Trophoblast cell (in vitro differentiated cells and primary cell): Measurements from ENCODE around the gene LYRM2.
A peak's percentile ranks its signal among the peaks of the same experiment; 100 is the strongest.

Experiments
- DNase-seq, 2 donors: peaks; one replicate each; pipeline ENCODE4 v3.0.0-alpha.2; 2016
- H2AFZ ChIP-seq: 2 replicates; pipeline ENCODE4 v1.6.1; 2013; ENCODE audit warnings: low read length, moderate library complexity, mild to moderate bottlenecking; ENCODE audit not compliant: insufficient read depth, poor library complexity
- H2AK5ac ChIP-seq: 2 replicates; pipeline ENCODE4 v1.6.1; 2013; ENCODE audit warnings: mild to moderate bottlenecking, low read length
- H2BK120ac ChIP-seq: 2 replicates; pipeline ENCODE4 v1.6.1; 2013; ENCODE audit warnings: low read length, mild to moderate bottlenecking, moderate library complexity; ENCODE audit not compliant: insufficient read depth, poor library complexity
- H2BK12ac ChIP-seq: 2 replicates; pipeline ENCODE4 v1.6.1; 2013; ENCODE audit warnings: mild to moderate bottlenecking, low read length, moderate library complexity
- H2BK5ac ChIP-seq: 2 replicates; pipeline ENCODE4 v1.6.1; 2013; ENCODE audit warnings: low read length, low read depth, moderate library complexity, mild to moderate bottlenecking; ENCODE audit not compliant: poor library complexity
- H3K14ac ChIP-seq: 2 replicates; pipeline ENCODE4 v1.6.1; 2013; ENCODE audit warnings: mild to moderate bottlenecking, low read length
- H3K18ac ChIP-seq: 2 replicates; pipeline ENCODE4 v1.6.1; 2013; ENCODE audit warnings: mild to moderate bottlenecking, low read length
- H3K23ac ChIP-seq: 2 replicates; pipeline ENCODE4 v1.6.1; 2013; ENCODE audit warnings: low read length
- H3K27ac ChIP-seq: 2 replicates; pipeline ENCODE4 v1.5.1; 2013; ENCODE audit warnings: low read depth, mild to moderate bottlenecking, inconsistent platforms, low read length, moderate library complexity
- H3K27me3 ChIP-seq: 2 replicates; pipeline ENCODE4 v1.6.1; 2013; ENCODE audit warnings: inconsistent platforms, mild to moderate bottlenecking, low read length, moderate library complexity; ENCODE audit not compliant: insufficient read depth
- H3K36me3 ChIP-seq, 2 experiments: 1 replicate in 1 of 2; 2 replicates in 1 of 2; pipeline ENCODE4 v1.6.1; 2013; ENCODE audit warnings: low read length in 2 of 2, mild to moderate bottlenecking in 2 of 2, moderate library complexity in 1 of 2; ENCODE audit not compliant: insufficient read depth in 2 of 2, control insufficient read depth in 1 of 2
- H3K4ac ChIP-seq: 2 replicates; pipeline ENCODE4 v1.6.1; 2013; ENCODE audit warnings: low read depth, mild to moderate bottlenecking, low read length, moderate library complexity
- H3K4me1 ChIP-seq, 2 experiments: 1 replicate in 1 of 2; 2 replicates in 1 of 2; pipeline ENCODE4 v1.6.1; 2013; ENCODE audit warnings: low read length in 2 of 2, mild to moderate bottlenecking in 2 of 2, moderate library complexity in 1 of 2; ENCODE audit not compliant: insufficient read depth in 2 of 2, control insufficient read depth in 1 of 2
- H3K4me2 ChIP-seq: 2 replicates; pipeline ENCODE4 v1.6.1; 2013; ENCODE audit warnings: inconsistent platforms, mild to moderate bottlenecking, low read length, moderate library complexity
- H3K4me3 ChIP-seq: 2 replicates; pipeline ENCODE4 v1.5.1; 2013; ENCODE audit warnings: mild to moderate bottlenecking, low read depth, low read length, inconsistent platforms
- H3K79me1 ChIP-seq: one replicate; pipeline ENCODE4 v1.6.1; 2013; ENCODE audit warnings: low read length
- H3K79me2 ChIP-seq: 2 replicates; pipeline ENCODE4 v1.6.1; 2013; ENCODE audit warnings: low read length, mild to moderate bottlenecking; ENCODE audit not compliant: control insufficient read depth, insufficient read depth, poor library complexity
- H3K9ac ChIP-seq: 2 replicates; pipeline ENCODE4 v1.6.1; 2013; ENCODE audit warnings: mild to moderate bottlenecking, low read length
- H3K9me3 ChIP-seq: 2 replicates; pipeline ENCODE4 v1.6.1; 2013; ENCODE audit warnings: low read depth, mild to moderate bottlenecking, control low read depth, inconsistent platforms, low read length; ENCODE audit not compliant: insufficient read depth
- H4K12ac ChIP-seq: 2 replicates; pipeline ENCODE4 v1.6.1; 2013; ENCODE audit warnings: low read depth, mild to moderate bottlenecking, low read length, moderate library complexity
- H4K8ac ChIP-seq: 2 replicates; pipeline ENCODE4 v1.6.1; 2013; ENCODE audit warnings: low read depth, mild to moderate bottlenecking, low read length, moderate library complexity
- H4K91ac ChIP-seq: one replicate; pipeline ENCODE4 v1.6.1; 2013; ENCODE audit warnings: low read depth, mild to moderate bottlenecking, low read length, moderate library complexity
- WGBS: extraction: QIAGEN DNeasy Blood & Tissue Kit; methylation state at CpG from one replicate; pipeline ENCODE4 v1.1.7; 2013; ENCODE audit warnings: missing lambda C conversion rate; ENCODE audit not compliant: insufficient read length, insufficient coverage; ENCODE audit errors: extremely low coverage; 5-methylcytosine and 5-hydroxymethylcytosine counted together

The LYRM2 gene

DNA sequence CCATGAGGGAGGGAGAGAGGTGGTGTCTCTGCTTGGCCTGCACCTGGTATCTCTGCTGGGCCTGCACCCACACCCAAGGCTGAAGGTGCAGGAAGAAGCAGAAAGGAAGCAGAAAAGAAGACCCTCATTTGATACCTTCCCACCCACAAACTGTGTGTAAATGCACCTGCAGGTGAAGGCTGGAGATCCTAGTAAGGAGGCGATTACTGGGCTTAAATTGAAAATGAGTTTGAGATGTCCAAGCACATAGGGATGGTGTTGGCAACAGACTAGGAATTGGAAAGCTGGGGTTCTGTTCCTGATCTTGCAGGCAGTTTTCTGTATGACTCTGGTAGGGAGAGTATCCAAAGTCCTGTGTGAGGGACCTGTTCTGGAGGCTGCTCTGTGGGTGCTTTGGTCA lies 74.7 kb downstream of the LYRM2 start:
- Histone ChIP-seq H2BK120ac (peak overlapping the region; percentile 67), H4K8ac (no peak overlapping the region), H2BK5ac (peak overlapping the region; percentile 62), H2AK5ac (no peak overlapping the region), H3K18ac (peak overlapping the region; percentile 4), H3K27ac (peak overlapping the region; percentile 93), H3K79me2 (peaks cover 8% of the 10 kb centered on the region), H3K27me3 (no peaks in the 10 kb centered on the region), H2BK12ac (peak overlapping the region; percentile 38), H4K91ac (peak overlapping the region; percentile 76), H3K9me3 (no peaks in the 10 kb centered on the region), H3K4me1 (peaks cover 41 to 59% of the 10 kb centered on the region in 2 experiments), H4K12ac (no peak overlapping the region), H3K36me3 (peaks cover 2% of the 10 kb centered on the region in 2 experiments), H3K23ac (peak overlapping the region; percentile 3), H3K4me2 (peak overlapping the region; percentile 46), H3K79me1 (peaks cover 35% of the 10 kb centered on the region), H3K14ac (peak overlapping the region; percentile 18), H3K4me3 (no peak overlapping the region), H3K4ac (peak overlapping the region; percentile 17), H3K9ac (no peak overlapping the region), H2AFZ (no peak overlapping the region)
- WGBS = no CpG with 5 or more reads among the region's 1 CpG
- DNase-seq = no peak

- H4K8ac ChIP-seq = no peak overlapping the region
- H2BK12ac ChIP-seq = peak overlapping the region; percentile 42
- peaks cover 2% of the 10 kb centered on the region for H3K9me3 ChIP-seq
- no peak overlapping the region for H3K23ac ChIP-seq
- DNase-seq = no peak
- H3K79me2 ChIP-seq = peaks cover 8% of the 10 kb centered on the region
- H3K27ac ChIP-seq = peak overlapping the region; percentile 63
- H4K12ac ChIP-seq = no peak overlapping the region
- no peaks in the 10 kb centered on the region for H3K36me3 ChIP-seq
- no peak overlapping the region for H2AK5ac ChIP-seq
- H3K14ac ChIP-seq = peak overlapping the region; percentile 28
- WGBS = no CpG with 5 or more reads among the region's 21 CpGs
- no peak overlapping the region for H3K4me3 ChIP-seq
- peak overlapping the region; percentile 61 for H2BK5ac ChIP-seq
- H4K91ac ChIP-seq = peak overlapping the region; percentile 70
- H3K18ac ChIP-seq = peak overlapping the region; percentile 49
- H2AFZ ChIP-seq = no peak overlapping the region
- peak overlapping the region; percentile 42 for H3K9ac ChIP-seq
- H3K79me1 ChIP-seq = peaks cover 33% of the 10 kb centered on the region
- peak overlapping the region; percentile 46 for H3K4me2 ChIP-seq
- no peaks in the 10 kb centered on the region for H3K27me3 ChIP-seq
- peak overlapping the region; percentile 20 for H2BK120ac ChIP-seq
- H3K4ac ChIP-seq = peak overlapping the region; percentile 39
- H3K4me1 ChIP-seq = peaks cover 36 to 53% of the 10 kb centered on the region in 2 experiments
These were observed 76.2 kb downstream of the LYRM2 start for GRCh38 chr6:89562093-89562973.

DNA sequence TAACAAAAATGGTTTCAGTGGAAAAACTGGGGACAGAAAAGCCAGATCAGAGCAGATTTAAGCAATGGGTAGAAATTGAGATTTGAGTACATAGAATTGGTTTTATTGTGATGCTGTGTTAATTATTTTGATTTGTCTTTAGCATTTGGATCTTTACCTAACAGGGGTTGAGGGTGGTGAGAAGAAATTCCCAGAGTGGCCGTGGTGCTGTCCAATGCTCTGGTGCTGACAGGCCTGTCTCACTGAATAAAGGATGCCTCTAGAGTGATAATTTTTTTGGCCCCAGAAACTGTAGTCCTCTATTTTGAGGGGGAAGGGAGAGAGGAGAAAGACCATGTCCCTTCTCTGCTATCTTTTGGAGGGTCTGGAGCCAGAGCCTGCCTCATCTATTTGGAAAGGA lies 79.1 kb downstream of the LYRM2 start:
- DNase-seq = no peak
- H3K4me2 ChIP-seq = no peak overlapping the region
- H3K4me3 ChIP-seq = no peak overlapping the region
- no peak overlapping the region for H2AFZ ChIP-seq
- H3K9me3 ChIP-seq = peaks cover 2% of the 10 kb centered on the region
- no peak overlapping the region for H4K12ac ChIP-seq
- no peak overlapping the region for H3K18ac ChIP-seq
- H3K36me3 ChIP-seq = no peaks in the 10 kb centered on the region
- no peak overlapping the region for H3K23ac ChIP-seq
- H3K27me3 ChIP-seq = no peaks in the 10 kb centered on the region
- no peak overlapping the region for H4K8ac ChIP-seq
- H3K4me1 ChIP-seq = peaks cover 18 to 32% of the 10 kb centered on the region in 2 experiments
- no peaks in the 10 kb centered on the region for H3K79me2 ChIP-seq
- no peak overlapping the region for H2BK120ac ChIP-seq
- no peak overlapping the region for H3K14ac ChIP-seq
- H2BK5ac ChIP-seq = no peak overlapping the region
- no peak overlapping the region for H3K27ac ChIP-seq
- no peak overlapping the region for H3K9ac ChIP-seq
- no peak overlapping the region for H4K91ac ChIP-seq
- no peak overlapping the region for H3K4ac ChIP-seq
- no CpG with 5 or more reads among the region's 1 CpG for WGBS
- no peak overlapping the region for H2AK5ac ChIP-seq
- peaks cover 13% of the 10 kb centered on the region for H3K79me1 ChIP-seq
- no peak overlapping the region for H2BK12ac ChIP-seq

DNA sequence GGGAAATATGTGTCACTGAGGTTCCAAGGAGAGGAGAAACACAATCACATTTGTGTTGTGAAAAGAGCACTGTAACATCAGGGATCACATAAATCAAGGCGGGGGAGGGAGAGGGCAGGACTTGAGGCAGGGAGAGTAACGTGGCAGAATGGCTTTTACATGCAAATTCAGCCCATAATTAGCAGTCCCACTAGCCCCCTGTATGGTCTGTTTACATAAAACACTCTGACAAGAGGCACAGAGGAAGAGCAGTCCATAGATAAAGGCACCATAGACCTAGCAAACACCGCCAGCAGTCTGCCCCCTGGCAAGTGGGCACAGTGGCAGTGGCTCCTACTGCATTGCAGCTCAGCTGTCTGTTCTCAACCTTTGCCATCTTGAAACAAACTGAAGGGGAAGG lies 82.7 kb downstream of the LYRM2 start:
- no peak overlapping the region for H4K91ac ChIP-seq
- no peak overlapping the region for H3K9ac ChIP-seq
- no peak for DNase-seq
- H3K27me3 ChIP-seq = no peaks in the 10 kb centered on the region
- no peak overlapping the region for H3K4ac ChIP-seq
- no peak overlapping the region for H3K4me2 ChIP-seq
- H3K79me2 ChIP-seq = no peaks in the 10 kb centered on the region
- H2AK5ac ChIP-seq = no peak overlapping the region
- H2BK12ac ChIP-seq = no peak overlapping the region
- peaks cover 2 to 7% of the 10 kb centered on the region in 2 experiments for H3K4me1 ChIP-seq
- no peak overlapping the region for H3K27ac ChIP-seq
- peaks cover 2% of the 10 kb centered on the region for H3K9me3 ChIP-seq
- no peak overlapping the region for H3K18ac ChIP-seq
- no peak overlapping the region for H4K12ac ChIP-seq
- no CpG with 5 or more reads among the region's 3 CpGs for WGBS
- H2BK120ac ChIP-seq = no peak overlapping the region
- peak overlapping the region; percentile 37 for H3K4me3 ChIP-seq
- peak overlapping the region; percentile 10 for H3K23ac ChIP-seq
- no peaks in the 10 kb centered on the region for H3K36me3 ChIP-seq
- no peak overlapping the region for H2AFZ ChIP-seq
- H3K14ac ChIP-seq = no peak overlapping the region
- no peaks in the 10 kb centered on the region for H3K79me1 ChIP-seq
- H2BK5ac ChIP-seq = no peak overlapping the region
- H4K8ac ChIP-seq = no peak overlapping the region
